Fibroblast of lung (primary cell): ENCODE data around the gene RGS7. TPM values are rescaled to one million over a fixed set of nuclear protein-coding genes. Genes with fewer than 3 reads are reported as not detected.

Experiments used
- DNase-seq, 2 donors: peaks; one replicate each; pipeline versions ENCODE4 v3.0.0 to v3.0.0-alpha.2; 2010; ENCODE audit warnings: low read depth in 2 of 2
- H2AFZ ChIP-seq: 2 replicates; pipeline ENCODE4 v1.5.1; 2012; ENCODE audit warnings: low read length, control low read depth, inconsistent platforms
- H3K27ac ChIP-seq: 2 replicates; pipeline ENCODE4 v1.5.1; 2011; ENCODE audit warnings: low read length, control low read depth; ENCODE audit not compliant: insufficient read depth
- H3K27me3 ChIP-seq: 2 replicates; pipeline ENCODE4 v1.5.1; 2011; ENCODE audit warnings: mild to moderate bottlenecking, low read length; ENCODE audit not compliant: control insufficient read depth, insufficient read depth
- H3K36me3 ChIP-seq: 2 replicates; pipeline ENCODE4 v1.5.1; 2011; ENCODE audit warnings: low read length; ENCODE audit not compliant: control insufficient read depth, insufficient read depth
- H3K4me1 ChIP-seq: 2 replicates; pipeline ENCODE4 v1.5.1; 2011; ENCODE audit warnings: low read length; ENCODE audit not compliant: control insufficient read depth, insufficient read depth; ENCODE audit errors: extremely low read depth
- H3K4me2 ChIP-seq: 2 replicates; pipeline ENCODE4 v1.5.1; 2011; ENCODE audit warnings: low read length, control low read depth; ENCODE audit not compliant: insufficient read depth; ENCODE audit errors: extremely low read depth
- H3K4me3 ChIP-seq, 4 experiments: fragments of 200-600 bp in 1 of 4; sonication (generic) in 1 of 4; replicated peaks in 1 of 4; 2 replicates each; pipeline ENCODE4 v1.5.1; 2011 to 2016; ENCODE audit warnings: low read length in 4 of 4, low read depth in 3 of 4, mild to moderate bottlenecking in 3 of 4, control low read depth in 2 of 4, inconsistent platforms in 1 of 4, mixed read lengths in 1 of 4; ENCODE audit not compliant: insufficient read depth in 1 of 4; ENCODE audit errors: control extremely low read depth in 1 of 4
- H3K79me2 ChIP-seq: 2 replicates; pipeline ENCODE4 v1.5.1; 2012; ENCODE audit warnings: mild to moderate bottlenecking, low read length, inconsistent platforms; ENCODE audit not compliant: control insufficient read depth, insufficient read depth
- H3K9ac ChIP-seq: 2 replicates; pipeline ENCODE4 v1.5.1; 2011; ENCODE audit warnings: mild to moderate bottlenecking, low read length, control low read depth; ENCODE audit not compliant: insufficient read depth
- H3K9me3 ChIP-seq: 2 replicates; pipeline ENCODE4 v1.5.1; 2012; ENCODE audit warnings: low read depth, low read length; ENCODE audit not compliant: control insufficient read depth, insufficient read depth
- H4K20me1 ChIP-seq: 2 replicates; pipeline ENCODE4 v1.5.1; 2011; ENCODE audit warnings: low read length; ENCODE audit not compliant: control insufficient read depth, insufficient read depth; ENCODE audit errors: extremely low read depth
- CTCF ChIP-seq, 2 donors: IDR thresholded peaks in 1 of 2; conservative IDR thresholded peaks in 1 of 2; 1 replicate in 1 of 2; 2 replicates in 1 of 2; pipeline ENCODE4 v1.5.1; 2011 to 2012; ENCODE audit warnings: low read length in 2 of 2, control low read depth in 1 of 2, inconsistent platforms in 1 of 2, low read depth in 1 of 2, mild to moderate bottlenecking in 1 of 2
- EZH2 ChIP-seq: IDR thresholded peaks from 2 replicates; pipeline ENCODE4 v1.5.1; 2012; ENCODE audit warnings: low read length, control low read depth, mild to moderate bottlenecking; ENCODE audit errors: missing control alignments
- polyA plus RNA-seq, 2 donors: library from polyadenylated mRNA; depleted of rRNA in 1 of 2; stranded (reverse) in 1 of 2; unstranded in 1 of 2; fragments of >200 nt; gene quantifications; 2 replicates each; pipeline ENCODE4 v1.2.1, GENCODE V29; 2011 to 2012; ENCODE audit warnings: missing spikeins in 1 of 2
- total RNA-seq: library from RNA; depleted of rRNA; stranded (reverse); fragments of >200 nt; gene quantifications from 2 replicates; pipeline ENCODE4 v1.2.1, GENCODE V29; 2014

Gene RGS7
- total and polyA plus RNA-seq, 2 donors (not counting 1 experiment from before 2014, with no cell fraction given) = 3.6 to 4.2 TPM

- DNase-seq = no peak
- Histone ChIP-seq H3K4me1 (no peaks in the 10 kb centered on the region), H3K9ac (no peak overlapping the region), H3K27me3 (no peaks in the 10 kb centered on the region), H3K4me3 (no peak overlapping the region), H3K9me3 (no peaks in the 10 kb centered on the region), H2AFZ (no peak overlapping the region), H4K20me1 (no peaks in the 10 kb centered on the region), H3K27ac (no peak overlapping the region), H3K79me2 (no peaks in the 10 kb centered on the region), H3K4me2 (no peak overlapping the region), H3K36me3 (no peaks in the 10 kb centered on the region)
- no peak for TF ChIP-seq EZH2
Observed at GRCh38 chr1:241177660-241178059, 179.3 kb downstream of the RGS7 start.

GRCh38 chr1:241172486-241172885, 184.5 kb downstream of the RGS7 start:
- no peaks in the 10 kb centered on the region for H3K27me3 ChIP-seq
- no peaks in the 10 kb centered on the region for H3K79me2 ChIP-seq
- no peak overlapping the region for H3K4me2 ChIP-seq
- no peak overlapping the region for H3K27ac ChIP-seq
- H3K4me1 ChIP-seq = no peaks in the 10 kb centered on the region
- no peak overlapping the region for H3K9ac ChIP-seq
- peak in 1 of 2 donors; percentile 2 for DNase-seq
- H4K20me1 ChIP-seq = no peaks in the 10 kb centered on the region
- no peak overlapping the region for H3K4me3 ChIP-seq
- TF ChIP-seq CTCF (conservative IDR thresholded peaks at IDR 0.05 in 1 of 2, IDR thresholded peaks at IDR 0.05 in 1 of 2; ENCODE audit: low read depth in 1 of 2, low read length in 2 of 2) (no peak), EZH2 (no peak)
- H3K9me3 ChIP-seq = no peaks in the 10 kb centered on the region
- H2AFZ ChIP-seq = no peak overlapping the region
- no peaks in the 10 kb centered on the region for H3K36me3 ChIP-seq

- Histone ChIP-seq H3K4me3 (no peak overlapping the region), H3K36me3 (no peaks in the 10 kb centered on the region), H3K4me2 (no peak overlapping the region), H2AFZ (no peak overlapping the region), H4K20me1 (no peaks in the 10 kb centered on the region), H3K9me3 (no peaks in the 10 kb centered on the region), H3K4me1 (no peaks in the 10 kb centered on the region), H3K27me3 (no peaks in the 10 kb centered on the region), H3K79me2 (no peaks in the 10 kb centered on the region), H3K27ac (no peak overlapping the region), H3K9ac (no peak overlapping the region)
- TF ChIP-seq CTCF (conservative IDR thresholded peaks at IDR 0.05 in 1 of 2, IDR thresholded peaks at IDR 0.05 in 1 of 2; ENCODE audit: low read depth in 1 of 2, low read length in 2 of 2) (no peak), EZH2 (no peak)
- peak in 1 of 2 donors; percentile 3 for DNase-seq
Observed at GRCh38 chr1:241171991-241172390, 185.0 kb downstream of the RGS7 start.
